HFF-Myc (cell line): Measurements from ENCODE around the gene NFKBIL1.
"Not testable (repeated sequence)": the region's sequence is repeated elsewhere in the genome, so short reads cannot be mapped to it uniquely, and the experiment has no call there.

Experiments
- DNase-seq: peaks from one replicate; pipeline ENCODE4 v3.0.0-alpha.2; 2011; ENCODE audit warnings: low read depth; ENCODE audit errors: extremely low read depth
- H3K4me3 ChIP-seq: replicated peaks from 2 replicates; pipeline ENCODE4 v1.5.1; 2011; ENCODE audit warnings: low read depth, mild to moderate bottlenecking, control low read depth, low read length
- CTCF ChIP-seq: IDR thresholded peaks from 2 replicates; pipeline ENCODE4 v1.5.1; 2012; ENCODE audit warnings: mild to moderate bottlenecking, low read depth, low read length, control low read depth; ENCODE audit errors: missing control alignments

NFKBIL1 gene

GRCh38 chr6:31544676-31545075 is 2.7 kb upstream of the NFKBIL1 start:
- DNase-seq: no peak
- no peak overlapping the region for H3K4me3 ChIP-seq
- no peak for TF ChIP-seq CTCF

- H3K4me3 ChIP-seq: no peak overlapping the region
- DNase-seq: no peak
- no peak for TF ChIP-seq CTCF
Measured at GRCh38 chr6:31545291-31545690, 2.1 kb upstream of the NFKBIL1 start.

GRCh38 chr6:31546339-31546957 is 960 bp upstream of the NFKBIL1 start, which contains the start of gene ATP6V1G2:
TSS of gene ATP6V1G2 (minus strand) at chr6:31546608. CDS start at chr6:31546559, 49 bp downstream.
- peak; percentile 100 for TF ChIP-seq CTCF
- DNase-seq: peak; percentile 87
- H3K4me3 ChIP-seq: peak within 1 kb of the TSS; percentile 43

GRCh38 chr6:31547727-31548543 is 527 bp downstream of the NFKBIL1 start:
- peak overlapping the region; percentile 43 for H3K4me3 ChIP-seq
- no peak for DNase-seq
- TF ChIP-seq CTCF: no peak

- DNase-seq: no peak
- no peak for TF ChIP-seq CTCF
- peak overlapping the region; percentile 43 for H3K4me3 ChIP-seq
Measured at GRCh38 chr6:31548544-31548873, 1.1 kb downstream of the NFKBIL1 start.

- H3K4me3 ChIP-seq, DNase-seq: not testable (repeated sequence)
- TF ChIP-seq CTCF: peak; percentile 20
Measured at GRCh38 chr6:31551371-31551770, 4.0 kb downstream of the NFKBIL1 start.

- no peak for DNase-seq
- H3K4me3 ChIP-seq: no peak overlapping the region
- TF ChIP-seq CTCF: no peak
Measured at GRCh38 chr6:31556307-31556706, 8.9 kb downstream of the NFKBIL1 start.
